HG03457 (cell line): ENCODE measurements around the gene LRPAP1.

ENCODE experiments used
- ATAC-seq: cut with Tn5 transposase; IDR thresholded peaks from one replicate; pipeline ENCODE4 v1.9.1; 2021; ENCODE audit warnings: moderate number of reproducible peaks; ENCODE audit not compliant: unreplicated experiment

LRPAP1 gene

DNA sequence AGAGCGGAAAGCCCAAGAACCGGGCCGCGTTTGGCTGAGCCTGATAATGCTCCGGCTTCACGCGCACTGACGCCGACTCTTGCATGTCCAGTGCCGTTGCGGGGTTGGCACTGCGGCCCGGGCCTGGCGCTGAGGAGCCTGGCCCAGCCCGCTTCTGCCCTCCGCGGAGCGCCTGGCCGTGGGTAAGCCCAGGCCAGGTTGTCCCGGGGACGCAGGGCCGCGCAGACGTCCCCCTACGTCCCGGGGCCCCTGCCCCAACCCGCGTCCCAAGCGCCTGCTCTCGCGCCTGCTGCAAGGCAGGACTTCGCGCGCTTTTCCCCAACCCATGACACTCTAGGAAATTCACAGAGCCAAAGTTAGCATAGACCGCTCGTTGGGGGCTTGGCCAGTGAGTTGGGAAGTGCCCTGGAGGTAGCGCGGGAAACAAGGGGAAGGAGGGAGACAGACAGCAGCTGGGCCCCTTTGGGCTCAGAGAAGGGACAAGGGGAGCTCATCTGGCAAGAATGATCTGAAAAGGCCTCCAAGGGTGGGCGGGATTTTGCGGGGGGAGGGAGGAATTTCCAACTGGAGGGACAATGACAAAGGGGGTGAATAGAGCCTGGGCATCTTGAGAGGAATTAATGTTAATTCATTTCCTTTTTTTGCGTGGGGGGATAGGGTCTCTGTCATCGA, 665 bp upstream of the LRPAP1 start:
- peak; percentile 17 for ATAC-seq

DNA sequence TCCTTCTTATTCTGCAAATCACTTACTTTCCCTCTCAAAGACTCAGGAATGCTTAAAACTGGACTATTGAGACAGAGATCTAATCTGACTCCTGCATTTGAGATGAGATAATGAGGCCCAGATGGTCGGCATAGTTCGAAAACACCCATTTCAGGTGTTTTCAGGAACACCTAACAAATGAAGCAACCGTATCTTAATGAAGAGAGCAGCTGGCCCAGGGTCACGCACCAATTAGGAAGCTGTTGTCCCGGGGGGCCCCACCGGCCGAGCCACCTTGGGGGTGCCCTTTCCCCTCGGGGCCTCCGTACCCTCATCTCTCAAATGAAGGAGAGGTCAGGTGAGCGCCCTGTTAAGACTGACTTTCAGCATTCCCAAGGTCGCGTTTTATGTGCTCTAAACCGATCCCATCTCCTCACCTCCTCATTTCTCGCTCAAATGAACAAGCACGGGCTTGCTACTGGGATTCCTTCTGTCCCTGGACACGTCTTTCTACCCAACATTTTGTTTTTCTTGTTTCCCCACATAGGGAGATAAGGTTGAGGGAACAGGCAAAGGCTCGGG, 824 bp downstream of the LRPAP1 start:
- no peak for ATAC-seq

DNA sequence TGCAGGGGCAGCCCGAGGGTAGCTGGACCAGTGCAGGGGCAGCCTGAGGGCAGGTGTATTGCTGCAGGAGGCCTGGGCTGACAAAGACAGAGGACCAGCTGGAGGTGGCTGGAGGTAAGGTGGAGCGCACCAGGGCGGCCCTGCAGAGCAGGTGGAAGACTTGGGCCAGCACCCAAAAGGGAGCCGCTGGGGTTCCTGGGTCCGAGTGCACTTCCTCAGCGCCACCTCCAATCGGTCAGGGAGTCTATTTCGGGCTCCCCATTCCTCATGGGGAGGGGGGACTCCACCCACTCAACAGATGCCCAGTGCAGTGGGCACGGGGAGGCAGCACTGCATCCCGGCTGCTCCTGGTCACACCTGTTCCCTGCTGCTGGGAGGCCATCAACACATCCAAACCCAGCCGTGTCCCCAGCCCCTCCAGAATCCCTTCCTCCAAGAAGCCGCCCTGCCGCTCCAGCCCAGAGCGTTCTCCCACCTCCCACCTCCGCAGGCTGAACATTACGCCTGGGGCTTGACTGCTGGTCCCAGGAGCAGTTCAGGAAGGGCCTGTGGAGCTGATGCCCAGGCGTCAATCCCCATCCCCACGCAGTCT, 1.5 kb downstream of the LRPAP1 start:
- no peak for ATAC-seq

DNA sequence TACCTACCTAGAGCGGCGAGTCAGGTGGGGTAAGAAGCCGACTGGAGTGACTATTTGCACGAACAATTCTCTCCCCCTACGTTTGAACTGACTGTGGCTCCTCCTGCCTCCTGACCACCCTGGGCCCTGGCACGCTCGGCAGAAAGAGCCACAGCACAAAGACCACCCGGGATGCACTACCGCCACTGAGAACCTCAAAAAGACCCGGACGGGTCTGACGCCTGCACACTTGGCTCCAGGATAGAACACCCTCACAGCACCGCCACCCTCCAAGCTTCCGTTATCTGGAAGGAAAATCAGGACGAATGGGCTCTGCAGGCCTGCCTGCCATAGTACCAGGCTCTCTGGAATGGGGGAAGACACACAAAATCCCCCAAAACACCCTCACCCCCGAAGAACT, 2.2 kb downstream of the LRPAP1 start:
- ATAC-seq, result no peak

DNA sequence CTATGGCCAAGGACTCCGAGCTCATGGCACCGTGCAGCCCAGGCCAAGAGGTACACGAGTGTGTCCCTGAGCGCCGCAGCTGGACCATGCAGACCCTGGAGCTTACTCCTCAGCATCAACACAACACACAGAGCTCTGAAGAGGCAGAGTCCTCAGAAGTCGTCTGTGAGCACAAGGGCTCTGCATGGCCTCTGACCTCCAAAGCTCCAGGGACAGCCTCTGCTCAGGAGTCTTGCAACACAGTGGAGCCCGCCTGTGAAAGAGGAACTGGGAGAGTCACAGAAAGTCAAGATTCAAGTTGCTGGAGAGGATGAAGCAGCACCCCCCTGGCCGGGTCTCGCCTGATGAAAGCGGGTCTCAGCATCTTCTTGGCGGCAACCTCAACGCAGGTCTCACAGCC, 2.9 kb downstream of the LRPAP1 start:
- no peak for ATAC-seq

DNA sequence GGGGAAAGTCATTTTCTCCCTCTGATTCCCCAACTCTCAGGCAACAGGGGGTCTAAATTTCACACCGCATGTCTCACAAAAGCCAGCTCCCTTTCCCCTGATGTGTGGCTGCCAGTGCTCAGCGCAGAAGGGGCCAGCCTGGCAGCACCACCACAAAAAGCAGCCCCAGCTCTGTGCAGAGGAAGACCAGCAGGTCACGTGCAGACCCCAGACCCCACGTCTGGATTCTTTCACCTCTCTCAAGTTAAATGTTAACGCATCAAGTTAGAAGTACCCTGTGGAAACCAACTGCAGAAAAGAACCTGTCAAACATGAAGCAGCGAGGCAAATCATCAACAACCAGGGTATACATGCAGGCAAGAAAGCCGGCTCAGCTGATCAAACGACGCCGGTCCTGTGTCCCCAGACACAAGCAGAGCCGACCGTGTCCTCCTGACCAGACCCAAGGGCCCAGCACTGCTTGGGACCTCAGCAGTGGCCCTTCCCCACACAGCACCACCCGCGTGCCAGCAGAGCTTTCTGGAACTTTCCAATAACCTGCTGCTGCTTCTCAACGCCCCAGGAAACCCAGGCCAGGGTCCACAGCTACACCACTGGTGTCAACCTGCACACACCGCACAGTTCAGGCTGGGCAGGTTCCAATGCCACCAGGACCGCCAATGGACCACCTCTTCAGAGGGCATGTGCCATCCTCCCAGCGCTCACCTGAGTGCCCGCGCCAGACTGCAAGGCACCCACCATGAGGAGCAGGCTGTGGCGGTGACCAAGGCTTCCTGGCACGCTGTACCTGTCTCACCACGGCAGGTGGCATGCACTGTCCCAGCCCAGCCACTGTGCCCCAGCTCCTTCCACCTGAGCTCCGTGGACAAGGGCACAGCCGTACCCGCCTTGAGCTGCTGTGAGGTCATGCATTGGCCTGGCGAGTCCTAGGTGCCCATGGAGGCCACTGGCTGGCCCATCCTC, 4.0 kb downstream of the LRPAP1 start:
- no peak for ATAC-seq

DNA sequence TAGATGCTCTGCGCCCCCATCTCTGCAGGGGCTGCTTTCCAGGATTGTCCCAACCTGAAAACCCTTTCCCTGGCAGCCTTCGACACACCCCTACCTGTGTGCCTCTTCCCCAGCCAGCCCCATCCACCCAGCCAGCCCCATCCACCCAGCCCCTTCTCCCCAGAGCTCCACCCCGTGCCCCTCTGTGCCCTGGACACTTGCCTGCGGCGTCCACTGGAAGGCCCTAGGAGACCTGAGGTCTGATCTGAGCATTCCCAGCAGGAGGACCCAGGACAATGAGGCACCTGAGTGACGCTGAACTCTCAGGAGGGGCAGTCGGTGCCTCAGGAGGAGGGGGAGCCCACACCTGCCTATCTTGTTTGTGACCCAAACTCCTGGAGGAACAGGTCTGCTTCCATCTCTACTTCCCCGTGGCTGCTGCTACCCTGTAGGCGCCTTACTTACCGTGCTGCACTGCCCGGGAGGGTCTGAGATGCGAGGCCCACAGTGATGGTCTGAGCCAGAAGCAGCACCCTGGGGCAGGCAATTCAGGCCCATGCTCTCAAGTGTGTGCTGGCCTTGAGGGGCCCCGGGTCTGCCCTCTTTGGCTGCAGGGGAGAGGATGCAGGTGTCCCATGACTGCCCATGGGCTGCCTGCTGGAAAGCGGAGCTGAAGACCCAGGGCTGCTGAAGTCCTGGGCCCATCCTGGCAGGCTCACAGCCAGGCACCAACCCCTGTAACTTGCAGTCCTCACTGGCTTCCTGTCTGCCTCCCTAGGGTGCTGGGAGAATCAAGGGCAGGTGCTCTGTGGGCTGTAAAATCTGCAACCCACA, 4.9 kb downstream of the LRPAP1 start:
- ATAC-seq, result no peak

DNA sequence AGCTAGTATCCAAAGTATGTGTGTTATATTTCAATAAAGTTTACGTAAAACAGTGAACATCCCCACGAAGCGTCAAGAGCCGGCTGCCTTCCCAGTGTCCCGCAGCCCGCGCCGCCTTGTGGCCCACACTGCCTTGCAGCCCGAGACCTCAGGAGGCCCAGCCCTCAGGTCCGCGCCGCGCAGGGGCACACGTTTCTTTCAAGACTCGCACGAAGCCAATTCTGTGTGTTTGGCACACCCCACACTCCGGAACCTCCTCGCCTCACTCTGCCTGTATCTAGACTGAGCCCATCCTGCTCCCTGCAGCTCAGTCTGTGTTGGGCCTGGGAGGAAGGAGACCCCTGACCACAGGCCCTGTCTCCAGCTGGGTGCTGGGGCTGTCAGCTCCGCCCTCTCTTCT, 5.8 kb downstream of the LRPAP1 start:
- no peak for ATAC-seq

DNA sequence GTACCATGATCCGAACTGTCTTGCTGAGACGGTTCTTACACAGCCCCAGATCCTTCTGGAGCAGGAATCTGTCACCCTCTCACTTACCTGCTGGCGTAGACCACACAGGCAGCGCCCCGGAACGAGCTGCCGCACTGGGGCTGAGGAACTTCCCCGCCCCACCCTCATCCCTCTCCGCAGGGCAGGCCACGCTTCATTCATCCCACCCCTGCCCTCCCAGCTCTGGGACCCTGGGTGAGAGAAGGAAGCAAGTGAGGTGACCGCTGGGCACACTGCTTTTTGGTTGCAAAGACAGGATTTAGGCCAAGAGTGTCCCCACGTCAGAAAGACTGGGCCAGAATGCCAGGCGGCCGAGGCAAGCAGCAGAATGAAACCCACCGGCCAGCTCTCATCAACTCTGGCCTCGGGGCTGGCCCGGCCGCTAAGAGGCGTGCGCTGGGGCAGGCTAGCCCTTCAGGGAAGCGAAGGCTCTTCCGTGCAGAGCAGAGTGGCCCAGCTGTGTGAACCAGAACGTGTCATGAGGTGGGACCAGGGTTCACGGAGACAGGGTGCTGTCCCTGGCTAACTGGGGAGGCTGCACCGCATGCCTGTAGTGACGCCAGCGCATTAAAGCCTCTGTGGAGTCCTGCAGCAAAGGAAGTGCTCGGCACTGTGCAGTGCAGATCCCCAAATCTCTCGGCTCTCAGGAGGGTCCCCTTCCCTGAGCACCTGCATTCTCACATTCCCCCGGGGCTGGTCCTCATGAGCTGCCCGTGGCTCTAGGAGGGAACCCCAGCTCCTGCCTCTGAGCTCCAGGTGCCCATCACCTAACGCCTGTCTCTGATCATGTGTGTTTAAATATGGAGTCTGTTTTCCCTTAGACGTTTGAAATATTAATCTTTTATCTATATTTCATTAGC, 6.4 kb downstream of the LRPAP1 start:
- no peak for ATAC-seq

DNA sequence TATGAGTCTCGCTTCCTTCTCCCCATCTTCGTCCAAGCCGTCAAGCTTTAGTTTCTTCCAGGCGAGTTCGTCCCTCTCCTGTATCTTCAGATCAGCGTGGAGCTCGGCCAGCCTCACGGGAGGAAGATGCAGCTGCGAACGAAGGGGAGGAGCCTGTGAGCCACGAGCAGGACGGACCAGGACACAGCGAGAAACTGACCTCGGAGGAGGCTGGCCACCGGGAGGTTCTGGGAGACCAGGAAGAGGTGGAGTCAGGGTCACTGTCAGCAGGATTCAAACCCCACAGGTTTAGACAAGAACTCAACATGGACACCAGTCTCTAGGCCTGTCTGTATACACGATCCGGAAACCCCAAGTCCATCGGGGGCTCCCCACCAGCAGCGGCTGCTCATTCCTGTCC, 7.3 kb downstream of the LRPAP1 start:
- ATAC-seq, result no peak

DNA sequence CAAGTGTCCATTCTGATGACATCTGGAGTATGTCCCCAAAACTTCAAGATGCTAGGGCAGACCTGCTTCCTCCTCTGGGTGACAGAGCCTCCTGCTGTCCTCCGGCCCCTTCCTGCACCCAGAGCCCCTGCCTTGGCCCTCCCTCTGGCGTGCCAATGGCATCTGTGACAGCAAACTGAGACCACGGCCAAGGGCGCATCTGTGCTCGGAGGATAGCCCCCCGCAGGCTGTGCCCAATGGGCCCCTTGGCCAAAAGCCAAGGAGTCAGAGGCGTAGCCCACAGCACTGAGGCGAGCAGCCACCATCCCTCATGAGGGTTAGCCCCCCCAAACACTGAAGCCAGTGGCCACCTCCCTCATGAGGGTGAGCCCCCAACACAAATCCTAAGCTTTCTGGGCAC, 7.9 kb downstream of the LRPAP1 start:
- no peak for ATAC-seq

DNA sequence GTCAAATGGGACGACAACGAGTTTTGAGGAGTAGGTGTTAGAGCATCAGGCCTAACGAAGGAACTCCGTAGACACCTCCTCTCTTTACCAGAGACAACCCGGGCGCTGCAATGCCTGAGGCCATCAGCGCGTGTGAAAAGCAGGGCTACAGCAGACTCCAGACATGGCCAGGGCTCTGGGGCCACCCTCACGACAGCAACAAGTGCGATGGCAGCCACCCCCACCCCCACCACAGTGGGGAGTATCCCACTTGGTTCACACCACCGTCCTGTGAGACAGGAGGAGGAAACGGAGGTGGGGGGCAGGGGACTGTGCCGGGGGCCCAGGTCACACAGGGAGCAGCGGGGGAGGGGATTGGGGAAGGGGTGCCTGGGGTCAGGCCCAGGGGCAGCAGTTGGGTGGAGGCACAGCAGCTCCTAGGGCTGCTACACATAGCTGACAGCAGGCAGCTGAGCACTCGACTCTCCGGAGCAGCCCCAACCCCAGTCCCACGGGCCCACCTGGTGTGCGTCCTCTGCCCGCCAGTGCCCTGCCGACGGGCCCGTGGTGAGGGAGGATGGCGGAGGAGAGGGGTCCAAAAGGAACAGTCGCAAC, 8.5 kb downstream of the LRPAP1 start:
- no peak for ATAC-seq

DNA sequence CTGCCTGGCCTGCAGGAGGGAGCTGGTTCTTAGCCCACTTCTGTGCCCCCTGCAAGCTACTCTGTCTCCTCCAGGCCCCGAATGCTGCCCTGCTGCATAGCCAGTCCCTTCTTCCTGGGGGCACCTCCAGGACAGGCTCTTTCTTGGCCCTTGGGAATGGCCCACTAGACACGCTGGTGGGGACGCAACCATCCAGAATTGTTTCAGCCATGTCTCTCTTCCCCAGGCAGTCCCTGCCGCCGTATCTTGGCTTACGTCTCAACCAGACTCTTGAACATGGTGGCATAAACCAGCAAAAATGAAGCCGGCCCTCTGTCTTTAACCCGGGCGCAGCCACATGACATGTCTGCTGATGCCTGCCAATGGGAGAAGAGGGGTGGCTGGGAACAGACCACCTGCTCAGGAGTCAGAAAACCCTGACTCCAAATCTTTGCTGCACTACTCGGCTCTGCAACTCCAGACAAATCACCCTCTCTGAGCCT, 9.0 kb downstream of the LRPAP1 start:
- no peak for ATAC-seq

DNA sequence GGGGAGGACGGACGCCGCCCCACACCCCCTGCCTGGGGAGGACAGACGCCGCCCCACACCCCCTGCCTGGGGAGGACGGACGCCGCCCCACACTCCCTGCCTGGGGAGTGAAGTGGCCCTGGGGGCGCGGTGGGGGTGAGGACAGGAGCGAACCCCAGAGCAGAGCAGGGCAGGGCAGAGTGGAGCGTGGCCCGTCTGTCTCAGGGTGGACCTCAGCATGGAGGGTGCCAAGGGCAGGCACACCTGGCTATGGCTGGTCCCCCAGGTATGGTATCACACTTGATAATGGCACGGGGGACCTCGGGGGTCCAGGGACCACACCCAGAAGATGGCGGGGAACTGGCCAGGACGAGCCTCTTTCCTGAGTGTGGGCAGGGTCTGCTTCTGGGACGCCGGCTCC, 9.6 kb downstream of the LRPAP1 start:
- ATAC-seq, result no peak

DNA sequence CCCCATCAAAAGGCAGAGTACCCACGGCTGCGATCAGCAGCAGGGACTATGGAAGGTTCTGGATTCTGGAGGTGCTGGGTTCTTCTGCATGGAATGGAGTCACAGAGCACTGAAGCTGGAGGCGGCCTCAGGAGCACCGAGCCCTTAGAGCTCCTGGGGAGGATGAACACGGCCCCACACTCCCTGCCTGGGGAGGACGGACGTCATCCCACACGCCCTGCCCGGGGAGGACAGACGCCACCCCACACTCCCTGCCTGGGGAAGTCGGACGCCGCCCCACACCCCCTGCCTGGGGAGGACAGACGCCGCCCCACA, 9.9 kb downstream of the LRPAP1 start:
- no peak for ATAC-seq

DNA sequence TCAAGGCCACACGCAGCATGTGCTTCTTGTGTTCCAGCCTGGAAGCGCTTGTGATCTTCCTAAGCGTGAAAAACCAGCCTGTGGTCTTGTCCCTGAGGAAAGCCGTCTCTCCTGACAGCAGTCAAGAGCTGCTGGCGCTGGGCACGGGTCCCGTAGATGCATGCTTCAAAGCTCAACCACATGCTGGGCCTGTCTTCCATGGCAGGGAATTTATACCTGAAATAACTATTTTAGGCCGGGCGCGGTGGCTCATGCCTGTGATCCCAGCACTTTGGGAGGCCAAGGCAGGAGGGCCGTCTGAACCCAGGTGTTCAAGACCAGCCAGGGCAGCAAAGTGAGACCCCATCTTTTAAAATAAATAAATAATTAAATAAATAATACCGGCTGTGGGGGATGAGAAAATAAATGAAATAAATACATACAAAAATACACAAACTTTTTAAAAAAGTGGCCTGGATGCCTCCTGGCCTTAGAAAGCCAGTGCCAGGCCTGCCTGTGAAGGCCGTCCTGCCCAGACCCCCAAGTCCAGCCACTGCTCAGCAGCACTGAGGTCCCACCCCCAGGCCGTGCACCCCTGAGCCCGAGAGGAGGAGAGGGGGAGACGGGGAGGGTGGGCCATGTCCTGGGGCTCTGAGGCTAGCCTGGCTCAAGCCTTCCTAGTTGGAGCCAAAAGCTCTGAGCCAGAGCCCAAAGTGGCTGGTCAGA, 10.4 kb downstream of the LRPAP1 start:
- no peak for ATAC-seq

DNA sequence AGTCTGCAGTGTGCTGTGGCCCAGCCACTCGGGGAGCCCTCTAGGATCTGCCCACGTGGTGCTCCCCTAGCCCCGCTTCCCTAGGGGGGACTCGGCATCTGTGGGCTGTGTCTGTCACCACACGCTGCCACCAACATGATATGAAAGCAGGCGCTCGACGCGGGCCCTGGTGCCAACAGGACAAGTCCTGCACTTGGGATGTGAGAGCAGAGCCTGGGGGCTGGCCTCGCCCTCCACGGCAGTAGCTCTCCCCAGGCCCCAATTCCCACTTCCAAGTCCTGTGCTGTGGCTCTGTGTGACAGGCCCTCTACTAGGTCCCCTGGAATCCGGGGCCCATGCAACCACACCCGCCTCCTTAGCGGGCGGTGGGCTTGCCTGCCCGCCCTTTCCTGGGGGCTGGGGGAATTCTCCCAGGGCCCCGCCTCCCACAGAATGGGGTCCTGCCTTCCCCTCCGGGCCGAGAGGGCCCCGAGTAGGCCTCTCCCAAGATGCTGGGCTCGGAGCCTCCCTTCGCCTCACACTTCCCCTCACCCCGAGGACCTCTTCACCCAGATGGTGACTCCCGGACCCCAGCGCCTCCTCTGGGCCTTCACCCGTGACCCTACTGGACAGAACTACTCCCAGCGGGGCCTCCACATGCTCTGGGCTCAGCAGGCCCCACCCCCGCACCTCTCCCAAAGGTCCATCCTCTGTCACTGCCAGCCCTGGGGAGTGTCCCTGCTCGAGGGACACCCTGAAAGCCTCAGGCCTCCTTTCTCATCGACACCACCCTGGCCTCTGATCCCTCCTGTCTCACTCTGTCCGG, 11.2 kb downstream of the LRPAP1 start:
- ATAC-seq, result no peak

DNA sequence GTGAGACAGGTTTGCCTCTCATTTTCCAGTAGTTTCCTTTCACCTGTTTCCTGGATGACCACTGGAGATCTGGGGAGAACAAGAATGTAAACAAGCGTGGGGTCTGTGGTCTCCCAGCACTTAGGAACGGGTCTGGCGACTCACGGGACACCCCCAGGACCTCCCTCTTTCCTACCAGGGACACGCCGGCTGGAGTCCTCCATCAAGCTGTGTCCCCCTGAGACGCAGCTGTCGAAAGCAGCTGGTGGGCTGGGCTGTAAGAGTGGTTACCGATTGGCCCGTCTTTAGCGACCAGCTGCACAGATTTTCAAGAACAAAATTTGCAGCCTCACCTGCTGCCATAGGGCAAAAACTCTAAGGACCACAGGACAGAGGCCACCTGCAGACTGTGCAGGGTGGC, 11.9 kb downstream of the LRPAP1 start:
- ATAC-seq, result no peak
